ENCODE results near the gene KRI1.

KRI1 gene

DNA sequence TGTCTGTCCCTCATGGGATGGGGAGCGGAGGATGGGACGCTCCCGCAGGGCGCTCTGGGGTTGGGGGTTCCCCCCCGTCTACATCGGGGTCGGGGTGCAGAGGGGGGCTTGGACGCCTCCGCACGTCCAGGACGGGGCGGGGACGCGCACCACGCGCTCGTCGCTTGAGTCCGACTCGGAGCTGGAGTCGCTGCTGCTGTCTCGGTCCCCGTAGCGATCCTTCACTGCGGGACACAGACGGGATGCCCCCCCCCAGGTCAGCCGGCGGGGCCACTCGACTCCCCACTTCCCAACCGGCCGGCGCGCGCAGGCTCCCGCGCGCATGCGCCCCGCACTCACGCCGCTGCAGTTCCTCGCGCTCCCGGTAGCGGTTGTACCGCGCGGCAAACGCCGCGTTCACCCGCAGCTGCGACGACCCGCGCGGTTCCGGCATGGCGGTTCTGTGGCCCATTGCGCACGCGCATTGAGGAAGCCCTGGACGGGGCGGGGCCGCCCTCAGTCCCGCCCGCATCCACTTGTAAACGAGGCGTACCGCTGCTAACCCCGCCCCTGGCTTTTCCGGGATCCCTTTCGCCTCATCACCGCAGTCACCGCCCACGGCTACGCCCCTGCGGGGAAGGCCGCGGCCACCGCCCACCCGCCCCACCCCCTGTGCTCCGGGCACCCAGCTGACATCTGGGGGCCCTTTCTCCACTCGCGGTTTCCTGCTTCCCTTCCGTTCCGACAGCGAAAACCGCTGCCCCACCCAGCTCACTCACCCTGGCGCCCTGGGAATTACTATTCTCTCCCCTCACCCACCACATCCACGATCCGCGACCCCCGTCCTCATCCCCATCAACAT, at the start of gene KRI1:
KRI1 (minus strand) TSS at position 444 of the 841 bp plus-strand sequence; CDS start at position 433, 11 bp downstream.
- H3K9me3 ChIP-seq (ENCODE audit: severe bottlenecking), result no peaks in the 10 kb centered on the region
- H3K27me3 ChIP-seq (ENCODE audit: insufficient read depth, poor library complexity, severe bottlenecking), result no peaks in the 10 kb centered on the region
- DNase-seq (ENCODE audit: low spot score) (peak; percentile 98), ATAC-seq (ENCODE audit: low read depth) (peak; percentile 58)
- H3K27ac ChIP-seq (ENCODE audit: poor library complexity, severe bottlenecking), result peak within 1 kb of the TSS; percentile 80
- peaks cover 20% of the 10 kb centered on the region for H3K36me3 ChIP-seq (ENCODE audit: low read depth)
- TF ChIP-seq, protein P1, sequence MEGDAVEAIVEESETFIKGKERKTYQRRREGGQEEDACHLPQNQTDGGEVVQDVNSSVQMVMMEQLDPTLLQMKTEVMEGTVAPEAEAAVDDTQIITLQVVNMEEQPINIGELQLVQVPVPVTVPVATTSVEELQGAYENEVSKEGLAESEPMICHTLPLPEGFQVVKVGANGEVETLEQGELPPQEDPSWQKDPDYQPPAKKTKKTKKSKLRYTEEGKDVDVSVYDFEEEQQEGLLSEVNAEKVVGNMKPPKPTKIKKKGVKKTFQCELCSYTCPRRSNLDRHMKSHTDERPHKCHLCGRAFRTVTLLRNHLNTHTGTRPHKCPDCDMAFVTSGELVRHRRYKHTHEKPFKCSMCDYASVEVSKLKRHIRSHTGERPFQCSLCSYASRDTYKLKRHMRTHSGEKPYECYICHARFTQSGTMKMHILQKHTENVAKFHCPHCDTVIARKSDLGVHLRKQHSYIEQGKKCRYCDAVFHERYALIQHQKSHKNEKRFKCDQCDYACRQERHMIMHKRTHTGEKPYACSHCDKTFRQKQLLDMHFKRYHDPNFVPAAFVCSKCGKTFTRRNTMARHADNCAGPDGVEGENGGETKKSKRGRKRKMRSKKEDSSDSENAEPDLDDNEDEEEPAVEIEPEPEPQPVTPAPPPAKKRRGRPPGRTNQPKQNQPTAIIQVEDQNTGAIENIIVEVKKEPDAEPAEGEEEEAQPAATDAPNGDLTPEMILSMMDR (IDR thresholded peaks at IDR 0.05; ENCODE audit: poor library complexity, severe bottlenecking), result peak; percentile 36
- H3K4me1 ChIP-seq (ENCODE audit: insufficient read depth, poor library complexity, severe bottlenecking), result peaks cover 4% of the 10 kb centered on the region
- peak within 1 kb of the TSS; percentile 50 for H3K4me3 ChIP-seq (ENCODE audit: severe bottlenecking)

- no peaks in the 10 kb centered on the region for H3K9me3 ChIP-seq (ENCODE audit: severe bottlenecking)
- H3K4me1 ChIP-seq (ENCODE audit: insufficient read depth, poor library complexity, severe bottlenecking), result peaks cover 7% of the 10 kb centered on the region
- H3K27me3 ChIP-seq (ENCODE audit: insufficient read depth, poor library complexity, severe bottlenecking), result no peaks in the 10 kb centered on the region
- DNase-seq (ENCODE audit: low spot score) (no peak), ATAC-seq (ENCODE audit: low read depth) (no peak)
- no peak overlapping the region for H3K27ac ChIP-seq (ENCODE audit: poor library complexity, severe bottlenecking)
- TF ChIP-seq, protein P1 (IDR thresholded peaks at IDR 0.05; ENCODE audit: poor library complexity, severe bottlenecking), result no peak
- no peak overlapping the region for H3K4me3 ChIP-seq (ENCODE audit: severe bottlenecking)
- H3K36me3 ChIP-seq (ENCODE audit: low read depth), result no peaks in the 10 kb centered on the region
Measured at GRCh38 chr19:10612499-10613119, 46.8 kb upstream of the KRI1 start.

DNA sequence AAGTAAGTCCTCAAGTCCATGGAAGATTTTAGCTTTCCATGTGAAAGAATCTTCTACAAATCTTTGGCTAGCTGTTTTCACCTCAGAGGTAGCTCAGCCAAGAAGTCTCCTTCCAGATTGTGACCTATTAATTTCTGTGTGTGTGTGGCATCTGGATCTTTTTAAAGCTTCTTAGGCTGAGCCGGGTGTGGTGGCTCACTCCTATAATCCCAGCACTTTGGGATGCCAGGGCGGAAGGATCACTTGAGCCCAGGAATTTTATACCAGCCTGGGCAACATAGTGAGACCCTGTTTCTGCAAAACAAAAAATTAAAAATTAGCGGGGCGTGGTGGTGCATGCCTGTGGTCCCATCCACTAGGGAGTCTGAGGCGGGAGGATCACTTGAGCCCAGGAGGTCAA, 46.1 kb upstream of the KRI1 start:
- H3K4me3 ChIP-seq (ENCODE audit: severe bottlenecking), result no peak overlapping the region
- no peaks in the 10 kb centered on the region for H3K9me3 ChIP-seq (ENCODE audit: severe bottlenecking)
- H3K27me3 ChIP-seq (ENCODE audit: insufficient read depth, poor library complexity, severe bottlenecking), result no peaks in the 10 kb centered on the region
- TF ChIP-seq, protein P1 (IDR thresholded peaks at IDR 0.05; ENCODE audit: poor library complexity, severe bottlenecking), result no peak
- peaks cover under 1% of the 10 kb centered on the region for H3K4me1 ChIP-seq (ENCODE audit: insufficient read depth, poor library complexity, severe bottlenecking)
- no peak for DNase-seq (ENCODE audit: low spot score)
- no peaks in the 10 kb centered on the region for H3K36me3 ChIP-seq (ENCODE audit: low read depth)
- ATAC-seq (ENCODE audit: low read depth), result no peak
- no peak overlapping the region for H3K27ac ChIP-seq (ENCODE audit: poor library complexity, severe bottlenecking)

GRCh38 chr19:10604460-10604980, 38.7 kb upstream of the KRI1 start:
- DNase-seq (ENCODE audit: low spot score), result no peak
- no peaks in the 10 kb centered on the region for H3K27me3 ChIP-seq (ENCODE audit: insufficient read depth, poor library complexity, severe bottlenecking)
- TF ChIP-seq, protein P1 (IDR thresholded peaks at IDR 0.05; ENCODE audit: poor library complexity, severe bottlenecking), result no peak
- no peaks in the 10 kb centered on the region for H3K36me3 ChIP-seq (ENCODE audit: low read depth)
- no peak overlapping the region for H3K4me3 ChIP-seq (ENCODE audit: severe bottlenecking)
- ATAC-seq (ENCODE audit: low read depth), result peak; percentile 57
- peaks cover 20% of the 10 kb centered on the region for H3K4me1 ChIP-seq (ENCODE audit: insufficient read depth, poor library complexity, severe bottlenecking)
- H3K27ac ChIP-seq (ENCODE audit: poor library complexity, severe bottlenecking), result peak overlapping the region; percentile 63
- H3K9me3 ChIP-seq (ENCODE audit: severe bottlenecking), result no peaks in the 10 kb centered on the region

Data from RWPE2 (cell line).